HG03097 (cell line): ENCODE measurements around the gene PDF.

Experiments
- ATAC-seq: cut with Tn5 transposase; IDR thresholded peaks from one replicate; pipeline ENCODE4 v1.9.1; 2021; ENCODE audit not compliant: unreplicated experiment, low FRiP score

PDF gene

DNA sequence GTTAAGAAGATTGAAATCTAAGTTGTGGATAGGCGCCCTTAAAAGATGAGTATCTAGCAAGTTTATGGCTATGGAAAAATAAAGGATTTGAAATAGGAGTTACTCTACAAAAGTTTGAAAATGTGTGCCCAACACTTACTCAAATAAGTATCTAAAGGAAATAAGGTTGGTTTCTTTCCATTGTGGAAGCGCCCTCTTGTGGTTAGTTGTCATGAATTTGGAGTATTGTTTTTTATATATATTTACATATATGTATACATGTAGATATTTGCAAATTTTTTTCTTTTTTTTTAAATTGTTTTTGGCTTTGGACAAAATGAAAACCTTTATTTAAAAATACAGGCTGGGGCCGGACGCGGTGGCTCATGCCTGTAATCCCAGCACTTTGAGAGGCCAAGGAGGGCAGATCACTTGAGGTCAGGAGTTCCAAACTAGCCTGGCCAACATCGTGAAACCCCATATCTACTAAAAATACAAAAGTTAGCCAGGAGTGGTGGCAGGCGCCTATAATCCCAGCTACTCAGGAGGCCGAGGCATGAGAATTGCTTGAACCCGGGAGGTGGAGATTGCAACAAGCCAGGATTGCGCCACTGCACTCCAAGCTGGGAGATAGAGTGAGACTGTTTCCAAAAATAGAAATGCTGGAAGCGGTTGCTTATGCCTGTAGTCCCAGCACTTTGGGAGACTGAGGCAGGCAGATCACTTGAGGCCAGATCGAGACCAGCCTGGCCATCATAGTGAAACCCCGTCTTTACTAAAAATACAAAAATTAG lies 43.3 kb downstream of the PDF start:
- no peak for ATAC-seq

DNA sequence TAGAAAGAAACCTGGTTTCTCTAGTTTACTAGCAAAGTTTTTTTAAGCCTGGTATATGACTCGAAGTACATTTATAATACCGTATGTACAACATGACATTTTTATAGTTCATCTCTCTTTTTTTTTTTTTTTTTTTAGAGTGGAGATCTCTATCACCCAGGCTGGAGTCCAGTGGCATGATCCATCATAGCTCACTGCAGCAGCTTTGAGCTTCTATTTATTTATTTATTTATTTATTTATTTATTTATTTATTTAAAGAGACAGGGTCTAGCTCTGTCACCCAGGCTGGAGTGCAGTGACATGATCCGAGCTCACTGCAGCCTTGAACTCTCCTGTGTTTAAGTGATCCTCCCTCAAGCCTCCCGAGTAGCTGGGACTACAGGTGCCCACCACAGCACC lies 45.1 kb downstream of the PDF start:
- no peak for ATAC-seq

DNA sequence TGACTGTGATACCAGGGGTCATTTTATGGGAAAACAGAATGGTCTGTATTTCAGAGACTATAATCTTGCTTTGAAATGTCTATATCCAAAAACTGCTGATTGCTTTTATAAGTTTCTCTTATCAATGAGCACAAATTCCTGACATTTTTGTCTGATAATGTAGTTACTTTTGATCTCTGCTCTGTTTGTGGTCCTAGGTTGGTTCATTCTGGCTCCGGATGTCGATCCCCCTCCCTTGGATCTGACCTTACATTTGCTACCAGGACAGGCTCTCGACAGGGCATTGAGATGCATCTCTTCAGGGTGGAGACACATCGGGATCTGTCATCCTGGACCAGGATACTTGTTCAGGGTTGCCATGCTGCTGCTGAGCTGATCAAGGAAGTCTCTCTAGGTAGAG lies 46.5 kb downstream of the PDF start:
- ATAC-seq: no peak

DNA sequence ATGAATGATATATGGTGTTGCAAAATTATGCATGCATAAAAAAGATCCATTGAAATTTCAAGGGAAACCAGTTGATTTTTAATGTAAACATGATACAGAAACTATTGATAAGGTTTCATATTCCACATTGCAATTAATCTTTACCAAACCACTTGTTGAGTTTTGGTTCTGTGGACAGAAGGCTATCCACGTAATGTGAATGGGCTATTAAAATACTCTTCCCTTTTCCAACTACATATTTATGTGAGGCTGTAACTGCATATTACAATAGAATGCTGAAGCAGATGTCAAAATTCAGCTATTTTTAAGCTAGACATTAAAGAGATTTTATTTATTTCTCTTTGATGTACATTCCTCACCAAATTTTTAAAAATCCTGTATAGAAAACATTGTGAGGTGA lies 53.0 kb downstream of the PDF start:
- no peak for ATAC-seq
